HEK293 (cell line): Measurements from ENCODE around the gene PLEKHG5.

Experiments
- CTCF ChIA-PET: fragments of 350-600 bp; formaldehyde crosslinking; extraction: SDS; loops from one replicate; lab custom pipeline; 2021; ENCODE audit warnings: antibody characterized with exemption; lab: Yijun Ruan, JAX
- POLR2A ChIA-PET: fragments of 300-600 bp; formaldehyde crosslinking; extraction: SDS; loops from one replicate; lab custom pipeline; 2020; ENCODE audit warnings: antibody characterized with exemption, inconsistent platforms; lab: Yijun Ruan, JAX
- H3K27ac ChIP-seq: fragments of 200-500 bp; sonication (Bioruptor generic); 2 replicates; pipeline ENCODE4 v1.5.1; 2014; ENCODE audit warnings: low read depth, low read length, control low read depth, inconsistent platforms; ENCODE audit errors: extremely low read depth
- H3K36me3 ChIP-seq, 2 experiments: fragments of 200-500 bp in 1 of 2; sonication (Bioruptor generic) in 1 of 2; 1 replicate in 1 of 2; 2 replicates in 1 of 2; pipeline ENCODE4 v1.5.1; 2014 to 2017; ENCODE audit warnings: inconsistent platforms in 2 of 2, low read length in 2 of 2; ENCODE audit not compliant: control insufficient read depth in 2 of 2, insufficient read depth in 1 of 2
- H3K4me1 ChIP-seq: fragments of 200-500 bp; sonication (Bioruptor generic); 2 replicates; pipeline ENCODE4 v1.5.1; 2014; ENCODE audit warnings: mild to moderate bottlenecking, low read length, inconsistent platforms; ENCODE audit not compliant: control insufficient read depth, insufficient read depth
- H3K4me3 ChIP-seq: 2 replicates; pipeline ENCODE4 v1.5.1; 2011; ENCODE audit warnings: low read depth, mild to moderate bottlenecking, control low read depth, low read length, moderate library complexity
- H3K9me3 ChIP-seq: fragments of 200-500 bp; sonication (Bioruptor generic); 2 replicates; pipeline ENCODE4 v1.5.1; 2014; ENCODE audit warnings: low read depth, low read length, inconsistent platforms; ENCODE audit not compliant: control insufficient read depth, insufficient read depth
- BCL11A ChIP-seq: fragments of 450-650 bp; formaldehyde crosslinking; IDR thresholded peaks from 2 replicates; pipeline ENCODE4 v1.5.1; 2016; ENCODE audit warnings: low read depth, missing biosample characterization, missing genetic modification characterization
- GLIS2 ChIP-seq: fragments of 450-650 bp; formaldehyde crosslinking; IDR thresholded peaks from 2 replicates; pipeline ENCODE4 v1.5.1; 2016; ENCODE audit warnings: missing biosample characterization, missing genetic modification characterization
- HOXC10 ChIP-seq: sonication (generic); formaldehyde crosslinking; IDR thresholded peaks from 2 replicates; pipeline ENCODE4 v1.8.1; 2023; ENCODE audit warnings: mild to moderate bottlenecking, missing genetic modification reagents
- KLF1 ChIP-seq: fragments of 450-650 bp; formaldehyde crosslinking; IDR thresholded peaks from 2 replicates; pipeline ENCODE4 v1.5.1; 2016; ENCODE audit warnings: missing biosample characterization, missing genetic modification characterization
- KLF7 ChIP-seq: fragments of 450-650 bp; formaldehyde crosslinking; IDR thresholded peaks from 2 replicates; pipeline ENCODE4 v1.5.1; 2016; ENCODE audit warnings: missing biosample characterization, missing genetic modification characterization, borderline replicate concordance
- PATZ1 ChIP-seq: fragments of 450-650 bp; formaldehyde crosslinking; IDR thresholded peaks from 2 replicates; pipeline ENCODE4 v1.5.1; 2016; ENCODE audit warnings: missing biosample characterization, missing genetic modification characterization
- ZBTB26 ChIP-seq: fragments of 450-650 bp; formaldehyde crosslinking; optimal IDR thresholded peaks from 2 replicates; pipeline ENCODE3; 2016; ENCODE audit warnings: missing biosample characterization, mild to moderate bottlenecking, missing genetic modification characterization
- ZBTB44 ChIP-seq: fragments of 450-650 bp; IDR thresholded peaks from 2 replicates; pipeline ENCODE4 v1.5.1; 2018; ENCODE audit warnings: missing biosample characterization, mild to moderate bottlenecking, missing genetic modification characterization
- ZBTB48 ChIP-seq: fragments of 450-650 bp; formaldehyde crosslinking; IDR thresholded peaks from 2 replicates; pipeline ENCODE4 v1.5.1; 2016; ENCODE audit warnings: missing biosample characterization, missing genetic modification characterization
- ZNF132 ChIP-seq: fragments of 450-650 bp; formaldehyde crosslinking; IDR thresholded peaks from 2 replicates; pipeline ENCODE4 v1.5.1; 2017; ENCODE audit warnings: missing biosample characterization, missing genetic modification characterization, borderline replicate concordance
- ZNF138 ChIP-seq: fragments of 450-650 bp; formaldehyde crosslinking; IDR thresholded peaks from 2 replicates; pipeline ENCODE4 v1.5.1; 2016; ENCODE audit warnings: missing biosample characterization, missing genetic modification characterization, borderline replicate concordance
- ZNF175 ChIP-seq: fragments of 450-650 bp; formaldehyde crosslinking; IDR thresholded peaks from 2 replicates; pipeline ENCODE4 v1.5.1; 2016; ENCODE audit warnings: missing biosample characterization, missing genetic modification characterization
- ZNF18 ChIP-seq: fragments of 450-650 bp; formaldehyde crosslinking; IDR thresholded peaks from 2 replicates; pipeline ENCODE4 v1.5.1; 2016; ENCODE audit warnings: missing biosample characterization, missing genetic modification characterization
- ZNF184 ChIP-seq: fragments of 450-650 bp; IDR thresholded peaks from 2 replicates; pipeline ENCODE4 v1.5.1; 2018; ENCODE audit warnings: missing biosample characterization, mild to moderate bottlenecking, missing genetic modification characterization
- ZNF2 ChIP-seq: fragments of 450-650 bp; formaldehyde crosslinking; IDR thresholded peaks from 2 replicates; pipeline ENCODE4 v1.5.1; 2016; ENCODE audit warnings: missing biosample characterization, missing genetic modification characterization
- ZNF24 ChIP-seq: fragments of 450-650 bp; formaldehyde crosslinking; IDR thresholded peaks from 2 replicates; pipeline ENCODE4 v1.5.1; 2016; ENCODE audit warnings: missing biosample characterization, missing genetic modification characterization
- ZNF248 ChIP-seq: fragments of 450-650 bp; formaldehyde crosslinking; IDR thresholded peaks from 2 replicates; pipeline ENCODE4 v1.5.1; 2017; ENCODE audit warnings: missing biosample characterization, missing genetic modification characterization
- ZNF280D ChIP-seq: fragments of 450-650 bp; formaldehyde crosslinking; IDR thresholded peaks from 2 replicates; pipeline ENCODE4 v1.5.1; 2016; ENCODE audit warnings: missing biosample characterization, missing genetic modification characterization
- ZNF341 ChIP-seq: fragments of 450-650 bp; formaldehyde crosslinking; IDR thresholded peaks from 2 replicates; pipeline ENCODE4; 2016; ENCODE audit warnings: low read depth, missing biosample characterization, missing genetic modification characterization
- ZNF416 ChIP-seq: fragments of 450-650 bp; formaldehyde crosslinking; IDR thresholded peaks from 2 replicates; pipeline ENCODE4 v1.5.1; 2016; ENCODE audit warnings: missing biosample characterization, missing genetic modification characterization
- ZNF521 ChIP-seq: fragments of 450-650 bp; formaldehyde crosslinking; IDR thresholded peaks from 2 replicates; pipeline ENCODE4 v1.5.1; 2017; ENCODE audit warnings: missing biosample characterization, mild to moderate bottlenecking, missing genetic modification characterization
- ZNF529 ChIP-seq: fragments of 450-650 bp; formaldehyde crosslinking; IDR thresholded peaks from 2 replicates; pipeline ENCODE4 v1.5.1; 2017; ENCODE audit warnings: missing genetic modification characterization, missing biosample characterization; ENCODE audit not compliant: insufficient replicate concordance
- ZNF548 ChIP-seq: fragments of 450-650 bp; formaldehyde crosslinking; IDR thresholded peaks from 2 replicates; pipeline ENCODE4 v1.5.1; 2016; ENCODE audit warnings: missing biosample characterization, missing genetic modification characterization
- ZNF664 ChIP-seq: fragments of 450-650 bp; formaldehyde crosslinking; IDR thresholded peaks from 2 replicates; pipeline ENCODE4 v1.5.1; 2016; ENCODE audit warnings: missing biosample characterization, missing genetic modification characterization
- ZNF76 ChIP-seq: fragments of 450-650 bp; formaldehyde crosslinking; IDR thresholded peaks from 2 replicates; pipeline ENCODE4; 2016; ENCODE audit warnings: low read depth, missing biosample characterization, missing genetic modification characterization, borderline replicate concordance
- ZNF776 ChIP-seq: fragments of 450-650 bp; formaldehyde crosslinking; IDR thresholded peaks from 2 replicates; pipeline ENCODE4 v1.5.0; 2017; ENCODE audit warnings: missing biosample characterization, missing genetic modification characterization, borderline replicate concordance
- ZXDB ChIP-seq: fragments of 450-650 bp; formaldehyde crosslinking; IDR thresholded peaks from 2 replicates; pipeline ENCODE4 v1.5.1; 2016; ENCODE audit warnings: missing biosample characterization, missing genetic modification characterization

PLEKHG5 gene

GRCh38 chr1:6488602-6489382, 2.7 kb downstream of the PLEKHG5 start (continued):
- TF ChIP-seq ZNF2 (tag by site-specific recombination) (no peak), PATZ1 (peak; percentile 62), ZBTB44 (tag by site-specific recombination) (no peak), KLF7 (0 out of 2 replicates have a peak, but pooled peaks have one; percentile 37), ZNF521 (tag by site-specific recombination) (no peak), GLIS2 (tag by site-specific recombination) (no peak), HOXC10 (CRISPR knock-in tag) (no peak), ZNF416 (tag by site-specific recombination) (no peak), ZXDB (tag by site-specific recombination) (no peak), ZNF138 (no peak), ZBTB26 (tag by site-specific recombination) (no peak), ZNF341 (tag by site-specific recombination) (peak; percentile 91), BCL11A (tag by site-specific recombination) (no peak)

GRCh38 chr1:6487804-6488484, 3.5 kb downstream of the PLEKHG5 start:
- Histone ChIP-seq H3K4me1 (no peaks in the 10 kb centered on the region), H3K4me3 (no peak overlapping the region), H3K9me3 (no peaks in the 10 kb centered on the region), H3K27ac (no peak overlapping the region), H3K36me3 (no peaks in the 10 kb centered on the region)
- ChIA-PET POLR2A (no interaction called here), CTCF (interaction anchor here (0.5 to 3.6 kb wide), 10 partner anchors 11 to 295 kb away, joined by 3 to 40 read pairs (median 4); no protein-coding TSS in a partner anchor)
- no peak for TF ChIP-seq ZNF776 (tag by site-specific recombination)
- TF ChIP-seq ZNF132, result no peak
- no peak for TF ChIP-seq ZBTB48 (tag by site-specific recombination)
- no peak for TF ChIP-seq ZNF664 (tag by site-specific recombination)
- no peak for TF ChIP-seq ZNF175 (tag by site-specific recombination)
- no peak for TF ChIP-seq ZNF529
- TF ChIP-seq ZNF76 (tag by site-specific recombination), result no peak
- no peak for TF ChIP-seq KLF1 (tag by site-specific recombination)
- no peak for TF ChIP-seq ZNF18 (tag by site-specific recombination)
- TF ChIP-seq ZNF184, result no peak
- TF ChIP-seq ZNF248 (tag by site-specific recombination), result no peak
- TF ChIP-seq ZNF280D, result no peak
- TF ChIP-seq ZNF548, result no peak
- no peak for TF ChIP-seq ZNF24 (tag by site-specific recombination)
